Keratinocyte (primary cell): ENCODE measurements around the gene AKR1C4. TPM values are rescaled to one million over a fixed set of nuclear protein-coding genes. Genes with fewer than 3 reads are reported as not detected.
"Not testable (repeated sequence)": the region's sequence is repeated elsewhere in the genome, so short reads cannot be mapped to it uniquely, and the experiment has no call there.

Experiments used
- DNase-seq: peaks from one replicate; pipeline ENCODE4 v3.0.0-alpha.2; 2011; ENCODE audit warnings: low read depth, missing footprints, low spot score
- FAIRE-seq: peaks from 2 replicates; lab custom pipeline; 2011; peaks lifted over from hg19 to GRCh38; lab: Jason Lieb, UNC
- H2AFZ ChIP-seq: 2 replicates; pipeline ENCODE4 v1.6.0; 2012; ENCODE audit warnings: low read length, control low read depth, inconsistent platforms; ENCODE audit not compliant: control insufficient read depth
- H3K27ac ChIP-seq: 2 replicates; pipeline ENCODE4 v1.5.1; 2011; ENCODE audit warnings: low read length; ENCODE audit not compliant: control insufficient read depth, insufficient read depth
- H3K27me3 ChIP-seq: 3 replicates; pipeline ENCODE4 v1.6.0; 2011; ENCODE audit warnings: low read length; ENCODE audit not compliant: control insufficient read depth, insufficient read depth; ENCODE audit errors: extremely low read depth
- H3K36me3 ChIP-seq, 2 experiments: 2 replicates in 1 of 2; 3 replicates in 1 of 2; pipeline ENCODE4 v1.5.1; 2011; ENCODE audit warnings: low read length in 2 of 2, mild to moderate bottlenecking in 1 of 2; ENCODE audit not compliant: control insufficient read depth in 2 of 2, insufficient read depth in 2 of 2; ENCODE audit errors: extremely low read depth in 1 of 2
- H3K4me1 ChIP-seq: 3 replicates; pipeline ENCODE4 v1.5.1; 2011; ENCODE audit warnings: low read length; ENCODE audit not compliant: control insufficient read depth, insufficient read depth; ENCODE audit errors: extremely low read depth
- H3K4me2 ChIP-seq: 3 replicates; pipeline ENCODE4 v1.6.0; 2011; ENCODE audit warnings: low read depth, low read length; ENCODE audit not compliant: control insufficient read depth, insufficient read depth; ENCODE audit errors: extremely low read depth
- H3K4me3 ChIP-seq, 3 experiments: fragments of 200-600 bp in 1 of 3; sonication (generic) in 1 of 3; 2 replicates in 2 of 3; 3 replicates in 1 of 3; pipeline ENCODE4 v1.5.1; 2011 to 2016; ENCODE audit warnings: low read length in 3 of 3, mild to moderate bottlenecking in 3 of 3, control low read depth in 2 of 3, inconsistent platforms in 1 of 3, low read depth in 1 of 3, mixed read lengths in 1 of 3, mixed run types in 1 of 3, moderate library complexity in 1 of 3; ENCODE audit not compliant: control insufficient read depth in 2 of 3, insufficient read depth in 2 of 3; ENCODE audit errors: extremely low read depth in 1 of 3
- H3K79me2 ChIP-seq: 2 replicates; pipeline ENCODE4 v1.6.0; 2012; ENCODE audit warnings: low read length; ENCODE audit not compliant: control insufficient read depth, insufficient read depth
- H3K9ac ChIP-seq: 3 replicates; pipeline ENCODE4 v1.6.0; 2011; ENCODE audit warnings: low read length; ENCODE audit not compliant: control insufficient read depth, insufficient read depth; ENCODE audit errors: extremely low read depth
- H3K9me1 ChIP-seq: 3 replicates; pipeline ENCODE4 v1.6.0; 2011; ENCODE audit warnings: low read length; ENCODE audit not compliant: control insufficient read depth, insufficient read depth; ENCODE audit errors: extremely low read depth
- H3K9me3 ChIP-seq: 2 replicates; pipeline ENCODE4 v1.5.1; 2012; ENCODE audit warnings: low read depth, low read length; ENCODE audit not compliant: control insufficient read depth
- H4K20me1 ChIP-seq: 3 replicates; pipeline ENCODE4 v1.6.0; 2011; ENCODE audit warnings: low read length; ENCODE audit not compliant: control insufficient read depth, insufficient read depth; ENCODE audit errors: extremely low read depth
- CTCF ChIP-seq, 3 experiments: IDR thresholded peaks in 1 of 3; conservative IDR thresholded peaks in 1 of 3; optimal IDR thresholded peaks in 1 of 3; 2 replicates in 2 of 3; 3 replicates in 1 of 3; pipeline versions ENCODE3 to v1.5.1; 2011; ENCODE audit warnings: low read length in 3 of 3, mild to moderate bottlenecking in 3 of 3, moderate library complexity in 2 of 3, control low read depth in 1 of 3, inconsistent platforms in 1 of 3; ENCODE audit not compliant: insufficient read depth in 2 of 3; ENCODE audit errors: extremely low read depth in 1 of 3
- EZH2 ChIP-seq: IDR thresholded peaks from one replicate; pipeline ENCODE4 v1.6.1; 2012; ENCODE audit warnings: inconsistent platforms, mild to moderate bottlenecking, low read length, moderate library complexity
- dilution Hi-C: fragments of 300-500 bp; cut with MboI; formaldehyde crosslinking; loops from one replicate; pipeline ENCODE4 v1.7.0; 2020; ENCODE audit warnings: low sequenced_read_pairs; ENCODE audit not compliant: extremely low pct_ligation_motif_present
- polyA plus RNA-seq, 5 experiments: library from polyadenylated mRNA; depleted of rRNA in 3 of 5; stranded (reverse) in 3 of 5; stranded (forward) in 1 of 5; unstranded in 1 of 5; fragments of >200 nt; gene quantifications; 1 replicate in 1 of 5; 2 replicates in 3 of 5; 3 replicates in 1 of 5; pipeline versions ENCODE4 v1.2.1 to v1.2.3, GENCODE V29; 2011 to 2012; ENCODE audit warnings: missing spikeins in 2 of 5, low read depth in 1 of 5, low replicate concordance in 1 of 5

Gene AKR1C4
- polyA plus RNA-seq, 1 donor (not counting 4 experiments of a cell fraction or from before 2014, with no cell fraction given), result not detected

GRCh38 chr10:5165738-5166137, 30.9 kb upstream of the AKR1C4 start:
- TF ChIP-seq EZH2 (no peak), CTCF (optimal IDR thresholded peaks at IDR 0.05 in 1 of 3, IDR thresholded peaks at IDR 0.05 in 1 of 3, conservative IDR thresholded peaks at IDR 0.05 in 1 of 3; ENCODE audit: extremely low read depth in 1 of 3, insufficient read depth in 2 of 3, low read length in 3 of 3) (no peak)
- Histone ChIP-seq H3K27me3 (no peaks in the 10 kb centered on the region), H3K79me2 (no peaks in the 10 kb centered on the region), H3K9ac (no peak overlapping the region), H4K20me1 (no peaks in the 10 kb centered on the region), H3K9me3 (peaks cover 2% of the 10 kb centered on the region), H3K36me3 (no peaks in the 10 kb centered on the region), H2AFZ (no peak overlapping the region), H3K27ac (no peak overlapping the region), H3K4me3 (no peak overlapping the region), H3K4me1 (no peaks in the 10 kb centered on the region), H3K9me1 (no peaks in the 10 kb centered on the region), H3K4me2 (no peak overlapping the region)
- dilution Hi-C loops, result no loop called here
- no peak for DNase-seq
- no peak for FAIRE-seq

DNA sequence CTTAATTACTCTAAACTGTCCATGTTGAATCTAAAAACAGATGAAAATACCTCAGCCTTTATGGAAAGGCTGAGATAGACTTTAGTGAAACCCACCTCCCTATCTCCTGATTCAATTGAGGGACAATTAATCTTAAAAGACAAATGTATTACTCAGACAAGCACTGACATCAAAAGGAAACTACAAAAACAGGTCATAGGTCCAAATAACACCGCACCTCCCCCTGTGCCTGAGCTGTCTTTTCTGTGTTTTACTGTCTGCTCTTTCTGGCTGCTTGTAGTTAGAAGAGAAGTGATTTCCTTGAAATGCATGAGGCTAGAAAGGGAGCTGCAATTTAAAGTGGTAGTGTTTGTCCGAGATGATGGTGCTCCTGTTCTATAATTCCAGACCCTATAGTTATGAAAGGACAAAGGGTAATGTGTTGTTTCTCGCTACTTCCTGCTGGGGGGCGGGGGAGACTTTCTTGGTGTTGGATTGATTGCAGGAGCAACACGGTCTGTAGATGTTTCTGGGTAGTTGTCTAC, 27.7 kb upstream of the AKR1C4 start:
- Histone ChIP-seq H3K79me2 (no peaks in the 10 kb centered on the region), H3K9ac (no peak overlapping the region), H3K36me3 (no peaks in the 10 kb centered on the region), H2AFZ (no peak overlapping the region), H4K20me1 (no peaks in the 10 kb centered on the region), H3K27me3 (no peaks in the 10 kb centered on the region), H3K9me1 (no peaks in the 10 kb centered on the region), H3K4me2 (no peak overlapping the region), H3K4me3 (no peak overlapping the region), H3K27ac (no peak overlapping the region), H3K4me1 (no peaks in the 10 kb centered on the region), H3K9me3 (peaks cover 2% of the 10 kb centered on the region)
- dilution Hi-C loops, result no loop called here
- TF ChIP-seq EZH2 (no peak), CTCF (optimal IDR thresholded peaks at IDR 0.05 in 1 of 3, IDR thresholded peaks at IDR 0.05 in 1 of 3, conservative IDR thresholded peaks at IDR 0.05 in 1 of 3; ENCODE audit: extremely low read depth in 1 of 3, insufficient read depth in 2 of 3, low read length in 3 of 3) (no peak)
- DNase-seq (no peak), FAIRE-seq (no peak)

DNA sequence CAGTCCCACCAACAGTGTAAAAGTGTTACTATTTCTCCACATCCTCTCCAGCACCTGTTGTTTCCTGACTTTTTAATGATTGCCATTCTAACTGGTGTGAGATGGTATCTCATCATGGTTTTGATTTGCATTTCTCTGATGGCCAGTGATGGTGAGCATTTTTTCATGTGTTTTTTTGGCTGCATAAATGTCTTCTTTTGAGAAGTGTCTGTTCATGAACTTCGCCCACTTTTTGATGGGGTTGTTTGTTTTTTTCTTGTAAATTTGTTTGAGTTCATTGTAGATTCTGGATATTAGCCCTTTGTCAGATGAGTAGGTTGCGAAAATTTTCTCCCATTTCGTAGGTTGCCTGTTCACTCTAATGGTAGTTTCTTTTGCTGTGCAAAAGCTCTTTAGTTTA, 21.1 kb upstream of the AKR1C4 start:
- dilution Hi-C loops, H3K4me2 ChIP-seq, H4K20me1 ChIP-seq, H3K27me3 ChIP-seq, FAIRE-seq, H2AFZ ChIP-seq, H3K9me3 ChIP-seq, H3K9ac ChIP-seq, H3K4me1 ChIP-seq, H3K79me2 ChIP-seq, H3K36me3 ChIP-seq, H3K4me3 ChIP-seq, H3K27ac ChIP-seq, DNase-seq, H3K9me1 ChIP-seq: not testable (repeated sequence)

- H3K4me2 ChIP-seq, H3K9me1 ChIP-seq, H2AFZ ChIP-seq, H3K4me1 ChIP-seq, H3K79me2 ChIP-seq, H4K20me1 ChIP-seq, H3K27ac ChIP-seq, H3K9me3 ChIP-seq, FAIRE-seq, dilution Hi-C loops, H3K36me3 ChIP-seq, H3K27me3 ChIP-seq, H3K9ac ChIP-seq, DNase-seq, H3K4me3 ChIP-seq: not testable (repeated sequence)
These were observed 16.1 kb upstream of the AKR1C4 start for GRCh38 chr10:5180503-5180902.
